K562 (cell line): Measurements from ENCODE around the gene GAK. TPM values are rescaled to one million over a fixed set of nuclear protein-coding genes. Genes with fewer than 3 reads are reported as not detected.

ENCODE experiments used
- ATAC-seq: fragments of 200-7000 bp; cut with Tn5 transposase; 3 replicates; pipeline ENCODE4 v1.9.1; 2020; ENCODE audit warnings: moderate library complexity
- BruUV-seq: library from RNA; stranded (reverse); fragments of 400-500 nt; replicated peaks from 2 replicates; lab custom pipeline; 2021; lab: Mats Ljungman, UMichigan
- CTCF ChIA-PET: fragments of 300-600 bp; formaldehyde crosslinking; extraction: SDS; loops from one replicate; lab custom pipeline; 2021; ENCODE audit warnings: low intra/inter-chr PET ratio; lab: Yijun Ruan, JAX
- POLR2A ChIA-PET: fragments of 300-600, 350-650 bp; sonication (Branson Sonifier 250); formaldehyde crosslinking; extraction: SDS; loops from one replicate; lab custom pipeline; 2021; ENCODE audit warnings: antibody characterized with exemption, inconsistent platforms; lab: Yijun Ruan, JAX
- DNase-seq, 4 experiments: peaks; one replicate each; pipeline versions ENCODE4 v3.0.0 to v3.0.0-alpha.2; 2011 to 2018; ENCODE audit warnings: low spot score in 3 of 4, mixed read lengths in 3 of 4; ENCODE audit errors: extremely low read depth in 1 of 4
- FAIRE-seq: peaks from 2 replicates; lab custom pipeline; 2011; peaks lifted over from hg19 to GRCh38; lab: Jason Lieb, UNC
- H2AFZ ChIP-seq: 2 replicates; pipeline ENCODE4 v1.6.0; 2011; ENCODE audit warnings: low read depth, low read length, control low read depth, inconsistent platforms
- H3K27ac ChIP-seq: fragments of 200-600 bp; 3 replicates; pipeline ENCODE4 v1.8.0; 2011; ENCODE audit warnings: low read depth, mild to moderate bottlenecking, control low read depth, inconsistent platforms, low read length, moderate library complexity, mixed read lengths; ENCODE audit errors: extremely low read depth
- H3K27me3 ChIP-seq, 2 experiments: fragments of 300-600 bp in 1 of 2; 2 replicates in 1 of 2; 3 replicates in 1 of 2; pipeline versions ENCODE4 v1.6.0 to v1.8.0; 2011; ENCODE audit warnings: inconsistent platforms in 2 of 2, low read length in 2 of 2, mild to moderate bottlenecking in 1 of 2, mixed read lengths in 1 of 2, moderate library complexity in 1 of 2; ENCODE audit not compliant: control insufficient read depth in 2 of 2, insufficient read depth in 2 of 2
- H3K36me3 ChIP-seq: fragments of 300-600 bp; 3 replicates; pipeline ENCODE4 v1.8.0; 2011; ENCODE audit warnings: mild to moderate bottlenecking, low read length, inconsistent platforms; ENCODE audit not compliant: control insufficient read depth, insufficient read depth
- H3K4me1 ChIP-seq, 2 experiments: fragments of 200-600 bp in 1 of 2; replicated peaks in 1 of 2; 2 replicates in 1 of 2; 3 replicates in 1 of 2; pipeline versions ENCODE4 v1.5.1 to v1.8.0; 2011; ENCODE audit warnings: inconsistent platforms in 2 of 2, low read length in 2 of 2, mild to moderate bottlenecking in 1 of 2, mixed read lengths in 1 of 2, moderate library complexity in 1 of 2; ENCODE audit not compliant: control insufficient read depth in 2 of 2, insufficient read depth in 2 of 2
- H3K4me2 ChIP-seq: 2 replicates; pipeline ENCODE4 v1.6.1; 2011; ENCODE audit warnings: low read length, control low read depth, inconsistent platforms, mixed read lengths; ENCODE audit not compliant: insufficient read depth
- H3K4me3 ChIP-seq: fragments of 200-600 bp; sonication (generic), shearing (Covaris generic); 2 replicates; pipeline ENCODE4 v1.5.1; 2016; ENCODE audit warnings: control low read depth, inconsistent platforms
- H3K79me2 ChIP-seq: fragments of 200-600 bp; 3 replicates; pipeline ENCODE4 v1.8.0; 2011; ENCODE audit warnings: low read length, inconsistent platforms; ENCODE audit not compliant: control insufficient read depth, insufficient read depth
- H3K9ac ChIP-seq, 2 experiments: 2 replicates each; pipeline versions ENCODE4 v1.6.0 to v1.6.1; 2011; ENCODE audit warnings: low read depth in 2 of 2, low read length in 2 of 2, control low read depth in 1 of 2, inconsistent platforms in 1 of 2, mild to moderate bottlenecking in 1 of 2, mixed read lengths in 1 of 2; ENCODE audit not compliant: insufficient read depth in 1 of 2
- H3K9me1 ChIP-seq: one replicate; pipeline ENCODE4 v1.6.0; 2011; ENCODE audit warnings: inconsistent platforms, mild to moderate bottlenecking, low read length, moderate library complexity; ENCODE audit not compliant: control insufficient read depth, insufficient read depth
- H3K9me3 ChIP-seq: replicated peaks from 2 replicates; pipeline ENCODE4 v1.5.1; 2011; ENCODE audit warnings: low read depth, low read length, inconsistent platforms; ENCODE audit not compliant: control insufficient read depth, insufficient read depth
- H4K20me1 ChIP-seq: replicated peaks from 2 replicates; pipeline ENCODE4 v1.6.1; 2011; ENCODE audit warnings: low read length, inconsistent platforms, mixed read lengths; ENCODE audit not compliant: control insufficient read depth, insufficient read depth
- CCNT2 ChIP-seq: IDR thresholded peaks from 2 replicates; pipeline ENCODE4 v1.6.1; 2011; ENCODE audit warnings: borderline replicate concordance, low read depth, mild to moderate bottlenecking, moderate library complexity, mixed read lengths, low read length; ENCODE audit not compliant: insufficient read length; ENCODE audit errors: extremely low read depth
- CHD2 ChIP-seq: IDR thresholded peaks from 2 replicates; pipeline ENCODE4 v1.6.1; 2011; ENCODE audit warnings: low read depth, low read length
- GATAD2B ChIP-seq: fragments of 450-650 bp; IDR thresholded peaks from 2 replicates; pipeline ENCODE4 v1.6.1; 2017; ENCODE audit warnings: mild to moderate bottlenecking, borderline replicate concordance
- MCM2 ChIP-seq: fragments of 450-650 bp; IDR thresholded peaks from 2 replicates; pipeline ENCODE4 v1.6.1; 2017; ENCODE audit warnings: low read depth, mild to moderate bottlenecking
- NR1H2 ChIP-seq: sonication (generic); formaldehyde crosslinking; IDR thresholded peaks from 2 replicates; pipeline ENCODE4 v1.4.0; 2020; ENCODE audit warnings: mild to moderate bottlenecking, missing genetic modification reagents
- RBM17 ChIP-seq: fragments of 200-400 bp; formaldehyde crosslinking; IDR thresholded peaks from 2 replicates; pipeline ENCODE4 v1.6.1; 2017; ENCODE audit warnings: low read depth, mild to moderate bottlenecking, low read length, borderline replicate concordance
- SMAD3 ChIP-seq: fragments of 450-650 bp; formaldehyde crosslinking; conservative IDR thresholded peaks from 2 replicates; pipeline ENCODE4 v1.4.0; 2020; ENCODE audit warnings: mild to moderate bottlenecking
- ZBTB40 ChIP-seq, 2 experiments: fragments of 450-650 bp in 1 of 2; sonication (generic) in 1 of 2; formaldehyde crosslinking in 1 of 2; IDR thresholded peaks; 2 replicates each; pipeline versions ENCODE4 v1.7.1 to v1.9.0; 2016 to 2022; ENCODE audit warnings: inconsistent platforms in 1 of 2, mild to moderate bottlenecking in 1 of 2, missing genetic modification reagents in 1 of 2
- ZNF444 ChIP-seq: fragments of 250-450 bp; sonication (Bioruptor Pico); IDR thresholded peaks from 2 replicates; pipeline ENCODE4 v1.4.0; 2020; ENCODE audit warnings: mild to moderate bottlenecking, moderate library complexity
- ZNF79 ChIP-seq: fragments of 250-450 bp; sonication (Bioruptor Pico); IDR thresholded peaks from 2 replicates; pipeline ENCODE4 v1.4.0; 2020; ENCODE audit warnings: low read depth, mild to moderate bottlenecking, moderate library complexity
- WGBS: fragments of 100-300 bp; shearing (Covaris generic); methylation state at CpG from one replicate; pipeline ENCODE4 v1.1.6; 2016; ENCODE audit warnings: low coverage, mixed read lengths; ENCODE audit not compliant: insufficient coverage; ENCODE audit errors: missing lambda C conversion rate; 5-methylcytosine and 5-hydroxymethylcytosine counted together
- in situ Hi-C: fragments of 300-500 bp; cut with MboI; formaldehyde crosslinking; loops from 4 replicates; pipeline ENCODE4 v1.15.0; 2018; ENCODE audit warnings: inconsistent platforms, mixed read lengths
- intact Hi-C: fragments of 100-400 bp; cut with micrococcal nuclease; formaldehyde crosslinking; loops from 2 replicates; pipeline ENCODE4 v1.14.2; 2022
- polyA plus RNA-seq, 8 experiments: library from polyadenylated mRNA; depleted of rRNA in 4 of 8; stranded (reverse) in 5 of 8; unstranded in 3 of 8; fragments of >200 nt; fragmentation: Nextera tagmentation in 2 of 8; fragmentation: Illumina TruSeq in 1 of 8; extraction: Ambion mirVana in 2 of 8; extraction: Trizol in 1 of 8; gene quantifications; 2 replicates each; pipeline versions ENCODE4 v1.2.1 to v1.2.3, GENCODE V29; 2011 to 2014; ENCODE audit warnings: inconsistent platforms in 1 of 8, missing spikeins in 1 of 8
- total RNA-seq, 7 experiments: library from RNA; depleted of rRNA in 6 of 7; stranded (reverse); fragments of >200 nt in 6 of 7; fragmentation: Illumina TruSeq in 2 of 7; extraction: Trizol in 2 of 7; gene quantifications; 2 replicates each; pipeline versions ENCODE4 v1.2.1 to v1.2.3, GENCODE V29; 2011 to 2021; ENCODE audit warnings: low replicate concordance in 1 of 7
- TF ChIP-seq, protein P1 (sequence below): fragments of 450-650 bp; IDR thresholded peaks from 2 replicates; pipeline ENCODE4 v1.6.1; 2017; ENCODE audit warnings: mild to moderate bottlenecking, moderate library complexity

The GAK gene
- total and polyA plus RNA-seq, 9 of the 15 experiments (the other 6 are each of a cell fraction or from before 2014, with no cell fraction given), result 1.3 to 102 (median 16.2) TPM

DNA sequence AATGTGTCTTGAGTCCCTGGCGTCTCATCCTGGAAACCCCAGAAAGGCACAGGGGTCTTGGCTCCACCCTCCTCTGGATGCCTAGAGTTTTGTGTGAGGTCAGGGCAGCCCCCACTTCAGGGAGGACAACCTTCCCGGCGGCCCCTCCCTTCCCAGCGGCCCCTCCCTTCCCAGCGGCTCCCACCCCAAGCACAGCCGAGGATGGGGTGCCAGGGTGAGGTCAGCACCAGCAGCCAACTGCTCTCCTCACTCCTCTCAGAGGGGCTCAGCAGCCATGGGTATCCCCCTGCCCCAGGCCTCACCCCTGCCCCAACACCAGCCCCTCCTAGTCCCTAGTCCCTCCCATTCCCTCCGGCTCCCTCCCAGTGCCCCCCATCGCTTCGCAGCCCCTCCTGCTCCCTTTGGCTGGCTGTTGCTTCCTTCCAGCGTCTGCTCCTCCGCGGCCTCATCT lies 23.8 kb upstream of the GAK start:
- Histone ChIP-seq H3K79me2 (no peaks in the 10 kb centered on the region), H3K36me3 (0 out of 3 replicates have a peak, but pooled peaks cover 3% of the 10 kb centered on the region), H3K4me1 (peaks cover 0 to 37% of the 10 kb centered on the region in 2 experiments; a peak in 2 of 5 replicates), H3K27me3 (no peaks in the 10 kb centered on the region), H4K20me1 (no peaks in the 10 kb centered on the region), H3K4me3 (no peak overlapping the region), H3K9me1 (no peaks in the 10 kb centered on the region), H3K27ac (no peak overlapping the region), H3K9me3 (no peaks in the 10 kb centered on the region), H2AFZ (no peak overlapping the region), H3K9ac (no peak overlapping the region; a peak in 1 of 4 replicates), H3K4me2 (no peak overlapping the region)
- DNase-seq (no peak), FAIRE-seq (no peak), ATAC-seq (no peak)
- 85% methylated on average over 5 of the region's 12 CpGs for WGBS
- POLR2A ChIA-PET, result no interaction called here
- CTCF ChIA-PET, result no interaction called here
- TF ChIP-seq GATAD2B (no peak), CCNT2 (no peak), MCM2 (no peak), RBM17 (no peak), ZNF444 (CRISPR knock-in tag) (no peak), ZBTB40 (IDR thresholded peaks at IDR 0.05) (no peak), ZBTB40 (CRISPR knock-in tag; IDR thresholded peaks at IDR 0.05) (no peak), ZNF79 (CRISPR knock-in tag) (no peak), CHD2 (no peak), NR1H2 (CRISPR knock-in tag) (no peak), SMAD3 (CRISPR knock-in tag) (no peak)
- TF ChIP-seq, protein P1, sequence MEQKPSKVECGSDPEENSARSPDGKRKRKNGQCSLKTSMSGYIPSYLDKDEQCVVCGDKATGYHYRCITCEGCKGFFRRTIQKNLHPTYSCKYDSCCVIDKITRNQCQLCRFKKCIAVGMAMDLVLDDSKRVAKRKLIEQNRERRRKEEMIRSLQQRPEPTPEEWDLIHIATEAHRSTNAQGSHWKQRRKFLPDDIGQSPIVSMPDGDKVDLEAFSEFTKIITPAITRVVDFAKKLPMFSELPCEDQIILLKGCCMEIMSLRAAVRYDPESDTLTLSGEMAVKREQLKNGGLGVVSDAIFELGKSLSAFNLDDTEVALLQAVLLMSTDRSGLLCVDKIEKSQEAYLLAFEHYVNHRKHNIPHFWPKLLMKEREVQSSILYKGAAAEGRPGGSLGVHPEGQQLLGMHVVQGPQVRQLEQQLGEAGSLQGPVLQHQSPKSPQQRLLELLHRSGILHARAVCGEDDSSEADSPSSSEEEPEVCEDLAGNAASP, result no peak
- intact Hi-C loops, result no loop called here
- no TSS peak for BruUV-seq
- in situ Hi-C loops, result no loop called here
